HAP-1 (cell line): ENCODE data around the gene ERGIC3.

Experiments used
- DNase-seq, 2 experiments: peaks; one replicate each; pipeline ENCODE4 v3.0.0-alpha.2; 2016 to 2020; ENCODE audit warnings: low spot score in 2 of 2
- H3K27me3 ChIP-seq: fragments of 250-450 bp; sonication (Bioruptor Pico); 2 replicates; pipeline ENCODE4 v1.5.1; 2020; ENCODE audit warnings: low read depth, mild to moderate bottlenecking, moderate library complexity
- H3K36me3 ChIP-seq: fragments of 250-450 bp; sonication (Bioruptor Pico); replicated peaks from 2 replicates; pipeline ENCODE4 v1.5.1; 2020; ENCODE audit warnings: mild to moderate bottlenecking
- H3K4me1 ChIP-seq: fragments of 250-450 bp; sonication (Bioruptor Pico); 2 replicates; pipeline ENCODE4 v1.5.1; 2020; ENCODE audit warnings: mild to moderate bottlenecking
- H3K4me3 ChIP-seq: fragments of 250-450 bp; sonication (Bioruptor Pico); 2 replicates; pipeline ENCODE4 v1.5.1; 2020; ENCODE audit warnings: mild to moderate bottlenecking, moderate library complexity
- H3K9me3 ChIP-seq: fragments of 250-450 bp; sonication (Bioruptor Pico); 2 replicates; pipeline ENCODE4 v1.5.1; 2020; ENCODE audit warnings: mild to moderate bottlenecking, moderate library complexity
- in situ Hi-C: fragments of 300-500 bp; cut with MboI; formaldehyde crosslinking; loops from 3 replicates; pipeline ENCODE4 v1.14.3; 2020; ENCODE audit warnings: low sequenced_read_pairs, inconsistent platforms, mixed read lengths

The ERGIC3 gene

GRCh38 chr20:35560541-35560940 lies 18.7 kb downstream of the ERGIC3 start:
- H3K4me1 ChIP-seq, result no peaks in the 10 kb centered on the region
- H3K9me3 ChIP-seq, result no peaks in the 10 kb centered on the region
- peaks cover 21% of the 10 kb centered on the region for H3K36me3 ChIP-seq
- no peaks in the 10 kb centered on the region for H3K27me3 ChIP-seq
- no peak overlapping the region for H3K4me3 ChIP-seq
- DNase-seq, result no peak
- in situ Hi-C loops, result no loop called here

GRCh38 chr20:35561268-35561667 lies 19.4 kb downstream of the ERGIC3 start:
- peak in 1 of 2 experiments; percentile 34 for DNase-seq
- Histone ChIP-seq H3K4me1 (no peaks in the 10 kb centered on the region), H3K36me3 (peaks cover 16% of the 10 kb centered on the region), H3K27me3 (no peaks in the 10 kb centered on the region), H3K9me3 (no peaks in the 10 kb centered on the region), H3K4me3 (no peak overlapping the region)
- in situ Hi-C loops, result no loop called here

- Histone ChIP-seq H3K36me3 (peaks cover 12% of the 10 kb centered on the region), H3K27me3 (no peaks in the 10 kb centered on the region), H3K9me3 (no peaks in the 10 kb centered on the region), H3K4me3 (no peak overlapping the region), H3K4me1 (no peaks in the 10 kb centered on the region)
- in situ Hi-C loops, result no loop called here
- DNase-seq, result no peak
Measured at GRCh38 chr20:35561671-35562070, 19.8 kb downstream of the ERGIC3 start.

GRCh38 chr20:35562541-35563110 lies 20.7 kb downstream of the ERGIC3 start:
- Histone ChIP-seq H3K9me3 (no peaks in the 10 kb centered on the region), H3K27me3 (no peaks in the 10 kb centered on the region), H3K4me3 (no peak overlapping the region), H3K4me1 (no peaks in the 10 kb centered on the region), H3K36me3 (peaks cover 6% of the 10 kb centered on the region)
- in situ Hi-C loops, result no loop called here
- DNase-seq, result no peak

- Histone ChIP-seq H3K36me3 (no peaks in the 10 kb centered on the region; the same call in none of the 2 replicates), H3K4me1 (no peaks in the 10 kb centered on the region), H3K9me3 (no peaks in the 10 kb centered on the region), H3K27me3 (no peaks in the 10 kb centered on the region), H3K4me3 (no peak overlapping the region)
- DNase-seq, result no peak
- in situ Hi-C loops, result no loop called here
Measured at GRCh38 chr20:35563834-35564233, 22.0 kb downstream of the ERGIC3 start.

- Histone ChIP-seq H3K9me3 (no peaks in the 10 kb centered on the region), H3K4me3 (no peak overlapping the region), H3K27me3 (no peaks in the 10 kb centered on the region), H3K4me1 (no peaks in the 10 kb centered on the region), H3K36me3 (no peaks in the 10 kb centered on the region)
- DNase-seq, result no peak
- in situ Hi-C loops, result no loop called here
Measured at GRCh38 chr20:35564905-35565304, 23.0 kb downstream of the ERGIC3 start.

GRCh38 chr20:35568645-35569044 lies 26.8 kb downstream of the ERGIC3 start:
- Histone ChIP-seq H3K4me1 (no peaks in the 10 kb centered on the region), H3K4me3 (no peak overlapping the region), H3K27me3 (no peaks in the 10 kb centered on the region), H3K36me3 (no peaks in the 10 kb centered on the region), H3K9me3 (no peaks in the 10 kb centered on the region)
- in situ Hi-C loops, result no loop called here
- no peak for DNase-seq

GRCh38 chr20:35571555-35571954 lies 29.7 kb downstream of the ERGIC3 start:
- no peaks in the 10 kb centered on the region for H3K9me3 ChIP-seq
- in situ Hi-C loops, result no loop called here

GRCh38 chr20:35572838-35573237 lies 31.0 kb downstream of the ERGIC3 start:
- DNase-seq, result no peak
- in situ Hi-C loops, result no loop called here
- Histone ChIP-seq H3K4me3 (no peak overlapping the region), H3K27me3 (no peaks in the 10 kb centered on the region), H3K36me3 (no peaks in the 10 kb centered on the region), H3K9me3 (no peaks in the 10 kb centered on the region), H3K4me1 (no peaks in the 10 kb centered on the region)

More at GRCh38 chr20:35571555-35571954, 29.7 kb downstream of the ERGIC3 start:
- H3K36me3 ChIP-seq, result no peaks in the 10 kb centered on the region
- H3K27me3 ChIP-seq, result no peaks in the 10 kb centered on the region
- DNase-seq, result no peak
- H3K4me1 ChIP-seq, result no peaks in the 10 kb centered on the region
- H3K4me3 ChIP-seq, result no peak overlapping the region

GRCh38 chr20:35575958-35576357 lies 34.1 kb downstream of the ERGIC3 start:
- no peak for DNase-seq
- H3K27me3 ChIP-seq, result no peaks in the 10 kb centered on the region
- H3K4me1 ChIP-seq, result no peaks in the 10 kb centered on the region
- H3K4me3 ChIP-seq, result no peak overlapping the region
- in situ Hi-C loops, result no loop called here
- H3K36me3 ChIP-seq, result no peaks in the 10 kb centered on the region
- H3K9me3 ChIP-seq, result no peaks in the 10 kb centered on the region

- H3K4me1 ChIP-seq, result no peaks in the 10 kb centered on the region
- H3K4me3 ChIP-seq, result no peak overlapping the region
- no peaks in the 10 kb centered on the region for H3K27me3 ChIP-seq
- H3K9me3 ChIP-seq, result no peaks in the 10 kb centered on the region; the same call in 1 of the 2 replicates
- no peaks in the 10 kb centered on the region for H3K36me3 ChIP-seq
- no peak for DNase-seq
- in situ Hi-C loops, result no loop called here
Measured at GRCh38 chr20:35576816-35577215, 34.9 kb downstream of the ERGIC3 start.

GRCh38 chr20:35578469-35578868 lies 36.6 kb downstream of the ERGIC3 start:
- Histone ChIP-seq H3K27me3 (no peaks in the 10 kb centered on the region), H3K4me1 (no peaks in the 10 kb centered on the region)

GRCh38 chr20:35579196-35579595 lies 37.3 kb downstream of the ERGIC3 start:
- H3K27me3 ChIP-seq, result no peaks in the 10 kb centered on the region
- H3K9me3 ChIP-seq, result no peaks in the 10 kb centered on the region; the same call in 1 of the 2 replicates
- in situ Hi-C loops, result no loop called here
- no peak for DNase-seq
- H3K4me1 ChIP-seq, result no peaks in the 10 kb centered on the region
- H3K4me3 ChIP-seq, result no peak overlapping the region
- H3K36me3 ChIP-seq, result no peaks in the 10 kb centered on the region

More at GRCh38 chr20:35578469-35578868, 36.6 kb downstream of the ERGIC3 start:
- no peak for DNase-seq
- in situ Hi-C loops, result no loop called here
- Histone ChIP-seq H3K36me3 (no peaks in the 10 kb centered on the region), H3K9me3 (no peaks in the 10 kb centered on the region; the same call in 1 of the 2 replicates), H3K4me3 (no peak overlapping the region)

- DNase-seq, result no peak
Measured at GRCh38 chr20:35582131-35582530, 40.3 kb downstream of the ERGIC3 start.

More at GRCh38 chr20:35582131-35582530, 40.3 kb downstream of the ERGIC3 start:
- Histone ChIP-seq H3K9me3 (no peaks in the 10 kb centered on the region; the same call in 1 of the 2 replicates), H3K4me3 (no peak overlapping the region), H3K27me3 (no peaks in the 10 kb centered on the region), H3K4me1 (no peaks in the 10 kb centered on the region), H3K36me3 (no peaks in the 10 kb centered on the region)
- in situ Hi-C loops, result no loop called here
